ENCODE results near the gene QTRT2. TPM values are rescaled to one million over a fixed set of nuclear protein-coding genes. Genes with fewer than 3 reads are reported as not detected.

QTRT2 gene
- polyA plus RNA-seq, 1 donor from 2014 or later: 16.3 TPM

- no peak for TF ChIP-seq EZH2 (IDR thresholded peaks at IDR 0.05; ENCODE audit: borderline replicate concordance, insufficient read depth, low read length, poor library complexity, severe bottlenecking)
- no peak for TF ChIP-seq TAF1 (IDR thresholded peaks at IDR 0.05; ENCODE audit: low read depth)
- no peak for TF ChIP-seq RAD21 (conservative IDR thresholded peaks at IDR 0.05)
- TF ChIP-seq CTCF (IDR thresholded peaks at IDR 0.05; ENCODE audit: poor library complexity, severe bottlenecking): no peak
- no peak for TF ChIP-seq MXI1 (conservative IDR thresholded peaks at IDR 0.05; ENCODE audit: poor library complexity, severe bottlenecking)
- no peak for TF ChIP-seq SMC3 (conservative IDR thresholded peaks at IDR 0.05; ENCODE audit: poor library complexity)
- no peak for TF ChIP-seq REST (IDR thresholded peaks at IDR 0.05; ENCODE audit: borderline replicate concordance)
- TF ChIP-seq EP300 (conservative IDR thresholded peaks at IDR 0.05; ENCODE audit: poor library complexity, severe bottlenecking): no peak
- no peak for TF ChIP-seq POLR2AphosphoS5 (IDR thresholded peaks at IDR 0.05)
- Histone ChIP-seq H3K36me3 (ENCODE audit: insufficient read depth, low read length) (no peaks in the 10 kb centered on the region), H3K79me2 (replicated peaks; ENCODE audit: insufficient read depth, low read length) (no peaks in the 10 kb centered on the region), H2AFZ (ENCODE audit: low read depth, low read length) (no peak overlapping the region), H3K9me3 (ENCODE audit: low read length) (no peaks in the 10 kb centered on the region), H3K4me3 (ENCODE audit: low read length) (no peak overlapping the region), H3K9me2 (ENCODE audit: insufficient read depth, low read length) (no peaks in the 10 kb centered on the region), H4K20me1 (ENCODE audit: insufficient read depth) (no peaks in the 10 kb centered on the region), H3K9ac (ENCODE audit: low read length) (no peak overlapping the region), H3K27ac (ENCODE audit: low read length) (no peak overlapping the region), H3F3A (ENCODE audit: insufficient read depth, low read length, poor library complexity, severe bottlenecking) (no peaks in the 10 kb centered on the region), H3K4me2 (ENCODE audit: low read length) (no peak overlapping the region), H3K27me3 (ENCODE audit: insufficient read depth, low read depth, low read length) (no peaks in the 10 kb centered on the region)
Observed at GRCh38 chr3:114095796-114096195, 39.3 kb downstream of the QTRT2 start.

- Histone ChIP-seq H3K4me3 (ENCODE audit: low read length) (peak overlapping the region; percentile 34), H4K20me1 (ENCODE audit: insufficient read depth) (no peaks in the 10 kb centered on the region), H2AFZ (ENCODE audit: low read depth, low read length) (no peak overlapping the region), H3K27ac (ENCODE audit: low read length) (peak overlapping the region; percentile 60), H3K36me3 (ENCODE audit: insufficient read depth, low read length) (no peaks in the 10 kb centered on the region), H3K4me2 (ENCODE audit: low read length) (no peak overlapping the region), H3K79me2 (replicated peaks; ENCODE audit: insufficient read depth, low read length) (no peaks in the 10 kb centered on the region), H3K9me3 (ENCODE audit: low read length) (no peaks in the 10 kb centered on the region), H3K9ac (ENCODE audit: low read length) (no peak overlapping the region), H3K27me3 (ENCODE audit: insufficient read depth, low read depth, low read length) (no peaks in the 10 kb centered on the region), H3K9me2 (ENCODE audit: insufficient read depth, low read length) (no peaks in the 10 kb centered on the region), H3F3A (ENCODE audit: insufficient read depth, low read length, poor library complexity, severe bottlenecking) (no peaks in the 10 kb centered on the region)
- TF ChIP-seq EZH2 (IDR thresholded peaks at IDR 0.05; ENCODE audit: borderline replicate concordance, insufficient read depth, low read length, poor library complexity, severe bottlenecking) (no peak), SMC3 (conservative IDR thresholded peaks at IDR 0.05; ENCODE audit: poor library complexity) (no peak), POLR2AphosphoS5 (IDR thresholded peaks at IDR 0.05) (peak; percentile 48), RAD21 (conservative IDR thresholded peaks at IDR 0.05) (no peak)
Observed at GRCh38 chr3:114101101-114101500, 44.6 kb downstream of the QTRT2 start.
